GM21529 (cell line): ENCODE data around the gene ANKS4B.
"Not testable (repeated sequence)": the region's sequence is repeated elsewhere in the genome, so short reads cannot be mapped to it uniquely, and the experiment has no call there.

Experiments used
- ATAC-seq: cut with Tn5 transposase; IDR thresholded peaks from one replicate; pipeline ENCODE4 v1.9.1; 2021; ENCODE audit not compliant: unreplicated experiment

ANKS4B gene

GRCh38 chr16:21260870-21261791, 27.6 kb downstream of the ANKS4B start:
- no peak for ATAC-seq

- ATAC-seq: no peak
Measured at GRCh38 chr16:21262779-21263639, 29.5 kb downstream of the ANKS4B start.

GRCh38 chr16:21263640-21264570, 30.4 kb downstream of the ANKS4B start:
- peak; percentile 74 for ATAC-seq

- ATAC-seq: no peak
Measured at GRCh38 chr16:21264571-21265036, 31.1 kb downstream of the ANKS4B start.

GRCh38 chr16:21265104-21265837, 31.8 kb downstream of the ANKS4B start:
- ATAC-seq: no peak

- ATAC-seq: no peak
Measured at GRCh38 chr16:21267298-21267697, 33.8 kb downstream of the ANKS4B start.

GRCh38 chr16:21268236-21268635, 34.7 kb downstream of the ANKS4B start:
- no peak for ATAC-seq

GRCh38 chr16:21272253-21272652, 38.8 kb downstream of the ANKS4B start:
- ATAC-seq: no peak

GRCh38 chr16:21272763-21273162, 39.3 kb downstream of the ANKS4B start:
- not testable (repeated sequence) for ATAC-seq

- ATAC-seq: peak; percentile 48
Measured at GRCh38 chr16:21274172-21274726, 40.8 kb downstream of the ANKS4B start.

- no peak for ATAC-seq
Measured at GRCh38 chr16:21275529-21275928, 42.0 kb downstream of the ANKS4B start.

- ATAC-seq: no peak
Measured at GRCh38 chr16:21276090-21276489, 42.6 kb downstream of the ANKS4B start.

GRCh38 chr16:21277045-21277926, 43.8 kb downstream of the ANKS4B start:
- no peak for ATAC-seq

GRCh38 chr16:21277927-21278706, 44.6 kb downstream of the ANKS4B start, which contains the start of gene CRYM:
Gene CRYM (minus strand): TSS chr16:21278290. CDS start chr16:21278251, 39 bp downstream.
- ATAC-seq: peak; percentile 67

- no peak for ATAC-seq
Measured at GRCh38 chr16:21279501-21279900, 46.0 kb downstream of the ANKS4B start.

GRCh38 chr16:21281698-21282389, 48.3 kb downstream of the ANKS4B start:
- no peak for ATAC-seq
